T-cell (primary cell): ENCODE results near the gene RABGAP1L. TPM values are rescaled to one million over a fixed set of nuclear protein-coding genes. Genes with fewer than 3 reads are reported as not detected.
A peak's percentile ranks its signal among the peaks of the same experiment; 100 is the strongest.
"Not testable (repeated sequence)": the region's sequence is repeated elsewhere in the genome, so short reads cannot be mapped to it uniquely, and the experiment has no call there.

Experiments used
- ATAC-seq, 4 experiments: fragments of 200-7000 bp in 3 of 4; fragments of 150-1000 bp in 1 of 4; cut with Tn5 transposase; replicated peaks in 1 of 4; 1 replicate in 3 of 4; 2 replicates in 1 of 4; pipeline ENCODE4 v1.10.0; 2021; ENCODE audit warnings: moderate library complexity in 3 of 4, mild to moderate bottlenecking in 2 of 4, moderate number of reproducible peaks in 1 of 4
- CTCF ChIA-PET, 2 donors: fragments of 300-600 bp; sonication (Branson Sonifier 250); formaldehyde crosslinking; loops; one replicate each; lab custom pipeline; 2022; ENCODE audit warnings: antibody characterized with exemption in 2 of 2; lab: Charles Lee
- POLR2A ChIA-PET, 2 donors: fragments of 300-600 bp; sonication (Branson Sonifier 250); formaldehyde crosslinking; loops; one replicate each; lab custom pipeline; 2022; ENCODE audit warnings: antibody characterized with exemption in 2 of 2; lab: Charles Lee
- DNase-seq, 35 experiments: peaks; one replicate each; pipeline versions ENCODE4 v3.0.0 to v3.0.0-alpha.2; 2013 to 2023
- H3K27ac ChIP-seq: one replicate; pipeline ENCODE4 v1.5.1; 2013; ENCODE audit warnings: low read length
- H3K27me3 ChIP-seq, 2 experiments: replicated peaks in 1 of 2; 1 replicate in 1 of 2; 2 replicates in 1 of 2; pipeline versions ENCODE4 v1.6.1 to v1.7.0; 2013; ENCODE audit warnings: low read length in 1 of 2, mixed read lengths in 1 of 2; ENCODE audit not compliant: control insufficient read depth in 2 of 2, insufficient read depth in 2 of 2; ENCODE audit errors: extremely low read depth in 1 of 2
- H3K36me3 ChIP-seq, 2 donors: 1 replicate in 1 of 2; 2 replicates in 1 of 2; pipeline versions ENCODE4 v1.6.1 to v1.7.0; 2013; ENCODE audit warnings: low read length in 1 of 2; ENCODE audit not compliant: control insufficient read depth in 2 of 2, insufficient read depth in 1 of 2; ENCODE audit errors: extremely low read depth in 1 of 2
- H3K4me1 ChIP-seq, 2 experiments: 1 replicate in 1 of 2; 2 replicates in 1 of 2; pipeline versions ENCODE4 v1.6.1 to v1.7.0; 2013; ENCODE audit warnings: low read length in 2 of 2, mixed read lengths in 1 of 2; ENCODE audit not compliant: insufficient read depth in 2 of 2, control insufficient read depth in 1 of 2; ENCODE audit errors: extremely low read depth in 1 of 2
- H3K4me3 ChIP-seq, 2 donors: 1 replicate in 1 of 2; 2 replicates in 1 of 2; pipeline versions ENCODE4 v1.5.1 to v1.7.0; 2013; ENCODE audit warnings: mild to moderate bottlenecking in 2 of 2, low read length in 1 of 2, moderate library complexity in 1 of 2; ENCODE audit not compliant: control insufficient read depth in 1 of 2; ENCODE audit errors: extremely low read depth in 1 of 2
- H3K9me3 ChIP-seq: 2 replicates; pipeline ENCODE4 v1.7.0; 2013
- H3K27ac Mint-ChIP-seq, 2 donors: one replicate each; pipeline ENCODE4 v1.8.0; 2020 to 2021; ENCODE audit warnings: mild to moderate bottlenecking in 2 of 2, mixed read lengths in 2 of 2
- H3K27me3 Mint-ChIP-seq, 2 donors: one replicate each; pipeline ENCODE4 v1.8.0; 2021 to 2022; ENCODE audit warnings: mixed read lengths in 2 of 2
- H3K36me3 Mint-ChIP-seq: one replicate; pipeline ENCODE4 v1.8.0; 2021; ENCODE audit warnings: mixed read lengths
- H3K4me1 Mint-ChIP-seq, 3 donors: one replicate each; pipeline ENCODE4 v1.8.0; 2020 to 2022; ENCODE audit warnings: mixed read lengths in 3 of 3, mild to moderate bottlenecking in 1 of 3
- H3K4me3 Mint-ChIP-seq, 3 donors: one replicate each; pipeline ENCODE4 v1.8.0; 2020 to 2022; ENCODE audit warnings: mild to moderate bottlenecking in 3 of 3, mixed read lengths in 3 of 3, moderate library complexity in 3 of 3
- H3K9me3 Mint-ChIP-seq, 3 donors: one replicate each; pipeline ENCODE4 v1.8.0; 2020 to 2022; ENCODE audit warnings: mixed read lengths in 3 of 3
- WGBS: methylation state at CpG from one replicate; pipeline ENCODE4 v1.1.5; 2013; ENCODE audit warnings: missing lambda C conversion rate; ENCODE audit not compliant: insufficient coverage; 5-methylcytosine and 5-hydroxymethylcytosine counted together
- total RNA-seq, 35 experiments: library from RNA in 6 of 35; stranded (reverse) in 6 of 35; fragments of 120-200 nt in 1 of 35; gene quantifications; one replicate each; pipeline versions ENCODE4 v1.2.1 to v1.2.4 and lab custom pipeline; 2013 to 2026

Gene RABGAP1L
- total RNA-seq, 5 donors from 2014 or later (not counting 1 experiment from before 2014, with no cell fraction given), result 75.0 to 108 (median 82.3) TPM

DNA sequence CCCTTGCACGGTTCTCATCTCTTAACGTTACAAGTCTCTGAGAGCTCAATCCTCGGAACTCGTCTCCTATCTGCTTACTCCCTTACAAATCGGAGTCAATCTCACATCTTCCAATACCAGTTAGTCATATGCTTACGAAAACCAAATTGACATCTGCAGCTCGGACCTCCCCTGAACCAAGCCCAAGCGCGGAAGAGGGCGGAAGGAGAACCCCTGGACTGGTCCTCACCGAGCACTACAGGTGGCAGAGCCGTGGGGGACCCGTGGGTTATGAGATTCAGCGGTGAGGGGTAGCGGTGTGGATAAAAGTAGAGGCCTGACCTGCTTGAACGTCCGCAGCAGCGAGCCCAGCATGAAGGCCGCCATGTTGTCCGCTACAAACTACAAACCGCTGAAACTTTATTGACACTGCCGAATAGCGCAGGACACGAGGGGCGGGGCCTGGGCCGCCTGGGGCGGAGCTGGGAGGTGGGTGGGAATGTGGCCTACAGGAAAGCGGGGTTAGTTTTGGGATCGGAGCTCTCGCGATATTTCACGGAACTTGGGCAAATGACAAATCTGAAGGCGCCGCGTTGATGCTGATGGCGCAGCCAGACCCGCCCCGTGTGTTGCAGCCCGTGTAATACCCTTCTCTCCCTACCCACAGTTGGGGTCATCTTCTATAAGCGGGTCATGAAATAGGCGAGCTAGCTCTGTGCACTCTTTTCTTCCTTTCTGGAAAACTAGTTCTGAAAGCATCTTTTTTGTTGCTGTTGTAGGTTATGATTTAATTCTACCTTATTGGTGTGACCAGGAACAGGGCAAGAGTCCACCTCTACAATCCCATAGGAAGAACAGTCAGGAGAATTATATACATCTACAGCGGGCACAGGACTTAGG is 864.0 kb downstream of the RABGAP1L start, which contains the start of gene MRPS14:
Gene MRPS14 (minus strand): TSS at position 383 of the 879 bp plus-strand sequence. CDS start 17 bp downstream, at position 366.
- Mint-ChIP-seq H3K36me3 (peaks cover 1% of the 10 kb centered on the region), H3K9me3 (peaks cover 0 to 4% (median 0%) of the 10 kb centered on the region in 3 donors), H3K4me1 (peaks cover 35 to 39% (median 36%) of the 10 kb centered on the region in 3 donors), H3K4me3 (peak within 1 kb of the TSS; percentile 90 to 96 (median 90)), H3K27me3 (no peaks in the 10 kb centered on the region), H3K27ac (peak within 1 kb of the TSS; percentile 81 to 94)
- H3K36me3 ChIP-seq, result peaks cover 0 to 2% of the 10 kb centered on the region in 2 donors
- H3K4me3 ChIP-seq, result peak within 1 kb of the TSS; percentile 89 to 100
- peak; percentile 94 to 99 (median 97) for DNase-seq
- peak within 1 kb of the TSS; percentile 90 for H3K27ac ChIP-seq
- WGBS, result 5% methylated on average over 30 of the region's 42 CpGs
- peaks cover 8 to 14% of the 10 kb centered on the region in 2 experiments for H3K4me1 ChIP-seq
- CTCF ChIA-PET, result interaction anchor here (0.6 to 2.3 kb wide), 15 partner anchors 9 to 224 kb away, joined by 3 to 35 read pairs (median 4); partner anchors contain the start of gene CACYBP (in 1 of the 2)
- peak; percentile 91 to 96 (median 94) for ATAC-seq
- no peaks in the 10 kb centered on the region for H3K27me3 ChIP-seq
- POLR2A ChIA-PET, result interaction anchor here (0.6 to 1.9 kb wide), 7 partner anchors 19 to 1184 kb away, joined by 3 to 39 read pairs (median 6); partner anchors contain the start of genes CACYBP (in 1 of the 2) and COP1 (in 1 of the 2)
- no peaks in the 10 kb centered on the region for H3K9me3 ChIP-seq

DNA sequence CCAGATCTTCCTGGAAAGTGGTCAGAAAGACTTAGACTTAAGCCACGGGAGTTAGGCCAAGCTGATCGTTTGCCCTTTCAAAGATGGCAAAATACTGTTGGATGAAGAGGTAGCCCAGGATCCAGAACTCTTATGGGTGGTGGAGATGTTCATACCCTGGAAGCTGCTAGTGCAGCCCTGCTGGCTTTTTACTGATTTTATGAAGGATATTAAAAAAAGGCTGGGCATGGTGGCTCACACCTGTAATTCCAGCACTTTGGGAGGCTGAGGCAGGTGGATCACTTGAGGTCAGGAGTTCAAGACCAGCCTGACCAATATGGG is 864.6 kb downstream of the RABGAP1L start:
- Mint-ChIP-seq H3K4me3 (peak overlapping the region; percentile 90 to 96 (median 90)), H3K27ac (peak overlapping the region; percentile 81 to 94), H3K4me1 (peaks cover 33 to 37% (median 36%) of the 10 kb centered on the region in 3 donors)
- not testable (repeated sequence) for H3K27me3 Mint-ChIP-seq, H3K27me3 ChIP-seq, H3K9me3 Mint-ChIP-seq, ATAC-seq, H3K36me3 Mint-ChIP-seq, H3K9me3 ChIP-seq, H3K36me3 ChIP-seq
- peak in 2 of 35 experiments; percentile 4 to 7 for DNase-seq
- 93% methylated on average over 2 of the region's 2 CpGs for WGBS
- Histone ChIP-seq H3K4me3 (peak overlapping the region; percentile 89 to 100), H3K27ac (peak overlapping the region; percentile 90), H3K4me1 (peaks cover 8 to 14% of the 10 kb centered on the region in 2 experiments)
- POLR2A ChIA-PET, result interaction anchor here (1.2 to 1.9 kb wide), 3 partner anchors 24 to 1184 kb away, joined by 3 to 39 read pairs (median 6); partner anchors contain the start of genes CACYBP (in 1 of the 2) and COP1 (in 1 of the 2)
- CTCF ChIA-PET, result interaction anchor here (0.6 to 2.3 kb wide), 10 partner anchors 9 to 224 kb away, joined by 3 to 35 read pairs (median 4); partner anchors contain the start of gene CACYBP (in 1 of the 2)

DNA sequence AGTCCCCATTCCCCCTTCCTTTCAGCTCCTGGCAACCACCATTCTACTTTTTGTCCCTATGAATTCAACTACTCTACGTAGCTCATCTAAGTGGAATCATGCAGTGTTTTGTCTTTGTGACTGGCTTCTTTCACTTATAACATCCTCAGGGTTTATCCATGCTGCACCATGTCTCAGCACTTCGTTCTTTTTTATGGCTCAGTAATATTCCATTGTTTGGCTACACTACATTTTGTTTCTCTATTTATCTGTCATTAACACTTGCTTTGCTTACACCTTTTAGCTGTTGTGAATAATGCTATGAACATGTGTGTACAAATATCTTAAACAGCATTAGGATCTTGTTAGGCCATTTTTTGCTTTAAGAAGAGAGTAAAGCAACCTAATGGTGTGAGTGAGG is 865.5 kb downstream of the RABGAP1L start:
- Histone ChIP-seq H3K27me3 (no peaks in the 10 kb centered on the region), H3K9me3 (no peaks in the 10 kb centered on the region), H3K27ac (no peak overlapping the region), H3K36me3 (no peaks in the 10 kb centered on the region), H3K4me3 (no peak overlapping the region), H3K4me1 (peaks cover 8 to 20% of the 10 kb centered on the region in 2 experiments)
- ChIA-PET CTCF (interaction anchor here in 1 of 2 donors (2.3 kb wide), 1 partner anchor 25 kb away, joined by 35 read pairs; the partner anchor contains the start of gene CACYBP), POLR2A (interaction anchor here (0.7 to 1.2 kb wide), 2 partner anchors 24 to 867 kb away, joined by 4 read pairs; no protein-coding TSS in a partner anchor)
- DNase-seq (no peak), ATAC-seq (no peak)
- H3K36me3 Mint-ChIP-seq, result no peaks in the 10 kb centered on the region
- peak overlapping the region; percentile 60 to 94 for H3K27ac Mint-ChIP-seq
- H3K4me3 Mint-ChIP-seq, result peak overlapping the region; percentile 49 to 96 (median 90)
- H3K27me3 Mint-ChIP-seq, result no peaks in the 10 kb centered on the region
- no CpG with 5 or more reads among the region's 2 CpGs for WGBS
- peaks cover 0 to 4% (median 0%) of the 10 kb centered on the region in 3 donors for H3K9me3 Mint-ChIP-seq
- peaks cover 39 to 42% (median 41%) of the 10 kb centered on the region in 3 donors for H3K4me1 Mint-ChIP-seq

DNA sequence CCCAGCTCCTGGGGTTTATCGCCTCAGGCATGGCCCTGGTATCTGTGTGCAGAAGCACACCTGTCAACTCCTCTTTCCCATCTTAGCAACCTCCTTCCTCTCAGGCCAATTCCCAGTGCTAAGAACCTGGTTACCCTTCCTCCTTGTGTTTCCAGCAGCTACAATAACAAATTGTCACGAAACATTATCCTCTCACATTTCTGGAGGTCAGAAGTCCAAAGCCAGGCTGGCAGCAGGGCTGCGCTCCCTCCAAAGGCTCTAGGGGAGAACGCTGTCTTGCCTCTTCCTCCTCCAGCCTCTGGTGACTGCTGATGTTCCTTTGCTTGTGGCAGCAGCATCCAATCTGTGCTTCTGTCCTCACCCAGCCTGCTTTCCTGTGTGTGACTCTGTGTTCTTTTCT is 874.6 kb downstream of the RABGAP1L start:
- ChIA-PET POLR2A (interaction anchor here in 1 of 2 donors (0.5 kb wide), 1 partner anchor 913 kb away, joined by 5 read pairs; no protein-coding TSS in a partner anchor), CTCF (no interaction called here)
- peaks cover 0 to 8% of the 10 kb centered on the region in 2 experiments for H3K4me1 ChIP-seq
- no peaks in the 10 kb centered on the region for H3K36me3 ChIP-seq
- WGBS, result 93% methylated on average over 3 of the region's 4 CpGs
- H3K27me3 ChIP-seq, result no peaks in the 10 kb centered on the region
- DNase-seq (no peak), ATAC-seq (no peak)
- Mint-ChIP-seq H3K4me1 (peaks cover 6 to 8% (median 7%) of the 10 kb centered on the region in 3 donors), H3K27ac (no peak overlapping the region), H3K36me3 (no peaks in the 10 kb centered on the region), H3K9me3 (no peaks in the 10 kb centered on the region), H3K4me3 (no peak overlapping the region), H3K27me3 (peaks cover 2 to 3% of the 10 kb centered on the region in 2 donors)
- H3K27ac ChIP-seq, result no peak overlapping the region
- H3K4me3 ChIP-seq, result no peak overlapping the region
- H3K9me3 ChIP-seq, result no peaks in the 10 kb centered on the region

DNA sequence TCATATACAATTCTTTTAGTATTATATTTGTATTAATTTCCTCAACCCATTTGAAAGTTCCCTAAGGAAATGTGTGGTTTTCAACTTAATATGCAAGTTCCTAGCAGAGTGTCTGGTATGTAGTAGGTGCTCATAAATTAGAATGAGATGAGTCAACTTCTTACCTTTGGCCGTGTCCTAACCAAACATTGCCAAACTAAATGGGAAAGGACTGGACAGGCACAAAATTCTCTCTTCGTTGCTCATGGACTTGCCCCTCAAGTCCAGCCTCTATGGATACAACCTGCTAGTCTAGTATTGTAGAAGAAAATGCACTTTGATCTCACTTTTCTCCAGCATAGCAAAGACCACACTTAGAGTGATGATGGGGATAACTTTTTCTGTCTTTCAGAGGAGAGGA is 875.5 kb downstream of the RABGAP1L start:
- WGBS, result no CpG with 5 or more reads among the region's 2 CpGs
- no peaks in the 10 kb centered on the region for H3K9me3 ChIP-seq
- H3K27ac ChIP-seq, result no peak overlapping the region
- ChIA-PET CTCF (interaction anchor here in 1 of 2 donors (0.8 kb wide), 1 partner anchor 263 kb away, joined by 3 read pairs; no protein-coding TSS in a partner anchor), POLR2A (no interaction called here)
- H3K4me1 ChIP-seq, result peaks cover 0 to 2% of the 10 kb centered on the region in 2 experiments
- H3K9me3 Mint-ChIP-seq, result no peaks in the 10 kb centered on the region
- no peaks in the 10 kb centered on the region for H3K36me3 ChIP-seq
- H3K27ac Mint-ChIP-seq, result no peak overlapping the region
- H3K4me3 ChIP-seq, result no peak overlapping the region
- peaks cover 0 to 2% (median under 1%) of the 10 kb centered on the region in 3 donors for H3K4me1 Mint-ChIP-seq
- no peaks in the 10 kb centered on the region for H3K27me3 ChIP-seq
- no peak for DNase-seq
- no peak overlapping the region for H3K4me3 Mint-ChIP-seq
- no peak for ATAC-seq
- peaks cover 2 to 3% of the 10 kb centered on the region in 2 donors for H3K27me3 Mint-ChIP-seq
- no peaks in the 10 kb centered on the region for H3K36me3 Mint-ChIP-seq

DNA sequence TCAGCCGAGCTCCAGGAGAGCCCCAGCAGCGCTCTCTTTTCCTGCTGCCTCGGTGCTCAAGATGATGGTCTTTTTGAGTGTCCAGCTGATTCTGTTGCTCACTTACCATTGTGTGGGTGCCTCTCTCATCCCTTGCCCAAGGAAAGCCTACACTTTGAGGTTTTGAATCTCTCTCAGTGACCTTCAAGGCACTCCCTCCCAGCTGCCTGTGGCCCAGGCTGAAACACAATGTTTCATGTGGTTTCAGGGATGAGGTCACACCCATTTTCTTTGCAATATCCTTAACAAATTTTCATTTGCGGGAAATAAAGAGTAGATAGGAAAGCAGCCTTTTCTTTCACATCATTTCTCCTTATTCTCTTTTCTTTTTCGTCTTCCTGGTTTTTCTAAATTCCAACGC is 876.5 kb downstream of the RABGAP1L start:
- no peak overlapping the region for H3K27ac ChIP-seq
- H3K4me1 ChIP-seq, result no peaks in the 10 kb centered on the region
- ChIA-PET POLR2A (no interaction called here), CTCF (no interaction called here)
- Mint-ChIP-seq H3K4me1 (no peaks in the 10 kb centered on the region), H3K27me3 (peaks cover 2 to 3% of the 10 kb centered on the region in 2 donors), H3K36me3 (no peaks in the 10 kb centered on the region), H3K27ac (no peak overlapping the region), H3K4me3 (no peak overlapping the region), H3K9me3 (no peaks in the 10 kb centered on the region)
- H3K27me3 ChIP-seq, result no peaks in the 10 kb centered on the region
- WGBS, result 76% methylated on average over 3 of the region's 6 CpGs
- ATAC-seq (no peak), DNase-seq (no peak)
- H3K4me3 ChIP-seq, result no peak overlapping the region
- no peaks in the 10 kb centered on the region for H3K36me3 ChIP-seq
- no peaks in the 10 kb centered on the region for H3K9me3 ChIP-seq
